WI38 (cell line): Measurements from ENCODE around the gene LKAAEAR1.

Source experiments
- H3K4me3 ChIP-seq: 2 replicates; pipeline ENCODE4 v1.5.1; 2011; ENCODE audit warnings: low read depth, mild to moderate bottlenecking, control low read depth, low read length
- TF ChIP-seq, protein P1 (sequence below): IDR thresholded peaks from 2 replicates; pipeline ENCODE4 v1.5.1; 2012; ENCODE audit warnings: low read depth, mild to moderate bottlenecking, control low read depth, low read length

The LKAAEAR1 gene

DNA sequence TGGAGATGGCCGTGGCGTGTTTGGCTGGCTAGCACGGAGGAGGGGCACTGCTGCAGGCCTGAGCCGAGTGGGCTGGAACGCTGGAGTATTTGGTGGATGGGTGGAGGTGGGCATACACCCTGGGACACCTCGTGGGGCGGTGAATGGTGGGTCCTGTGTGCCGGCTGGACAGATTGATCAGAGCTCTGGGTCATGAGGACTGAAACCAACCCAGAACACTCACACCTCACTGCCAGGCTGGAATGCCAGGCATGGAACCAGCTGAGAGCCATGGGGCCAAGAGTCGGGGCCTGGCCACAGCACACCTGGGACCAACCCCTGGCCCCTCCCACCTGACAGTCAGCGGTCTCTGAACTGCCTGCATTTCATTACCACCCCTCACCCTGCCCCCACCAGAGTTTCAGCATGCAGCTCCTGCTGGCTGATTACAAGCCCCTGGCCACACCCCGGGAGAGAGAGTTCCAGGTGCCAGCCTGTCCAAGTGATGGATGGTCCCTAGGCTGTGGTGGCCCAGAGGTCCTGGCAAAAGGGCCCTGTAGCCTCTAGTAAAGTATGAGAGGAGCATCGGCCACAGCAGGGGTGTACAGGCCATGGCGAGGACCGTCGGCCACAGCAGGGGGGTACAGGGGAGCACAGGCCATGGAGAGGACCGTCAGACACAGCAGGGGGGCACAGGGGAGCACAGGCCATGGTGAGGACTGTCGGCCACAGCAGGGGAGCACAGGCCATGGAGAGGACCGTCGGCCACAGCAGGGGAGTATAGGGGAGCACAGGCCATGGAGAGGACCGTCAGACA lies 19.9 kb upstream of the LKAAEAR1 start:
- TF ChIP-seq, protein P1, sequence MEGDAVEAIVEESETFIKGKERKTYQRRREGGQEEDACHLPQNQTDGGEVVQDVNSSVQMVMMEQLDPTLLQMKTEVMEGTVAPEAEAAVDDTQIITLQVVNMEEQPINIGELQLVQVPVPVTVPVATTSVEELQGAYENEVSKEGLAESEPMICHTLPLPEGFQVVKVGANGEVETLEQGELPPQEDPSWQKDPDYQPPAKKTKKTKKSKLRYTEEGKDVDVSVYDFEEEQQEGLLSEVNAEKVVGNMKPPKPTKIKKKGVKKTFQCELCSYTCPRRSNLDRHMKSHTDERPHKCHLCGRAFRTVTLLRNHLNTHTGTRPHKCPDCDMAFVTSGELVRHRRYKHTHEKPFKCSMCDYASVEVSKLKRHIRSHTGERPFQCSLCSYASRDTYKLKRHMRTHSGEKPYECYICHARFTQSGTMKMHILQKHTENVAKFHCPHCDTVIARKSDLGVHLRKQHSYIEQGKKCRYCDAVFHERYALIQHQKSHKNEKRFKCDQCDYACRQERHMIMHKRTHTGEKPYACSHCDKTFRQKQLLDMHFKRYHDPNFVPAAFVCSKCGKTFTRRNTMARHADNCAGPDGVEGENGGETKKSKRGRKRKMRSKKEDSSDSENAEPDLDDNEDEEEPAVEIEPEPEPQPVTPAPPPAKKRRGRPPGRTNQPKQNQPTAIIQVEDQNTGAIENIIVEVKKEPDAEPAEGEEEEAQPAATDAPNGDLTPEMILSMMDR = no peak
- no peak overlapping the region for H3K4me3 ChIP-seq

GRCh38 chr20:64102647-64103354 lies 18.6 kb upstream of the LKAAEAR1 start:
- no peak overlapping the region for H3K4me3 ChIP-seq
- TF ChIP-seq, protein P1 = no peak

- H3K4me3 ChIP-seq = no peak overlapping the region
- TF ChIP-seq, protein P1 = peak; percentile 53; the same call in 1 of the 2 replicates
Observed at GRCh38 chr20:64101731-64102621, 17.8 kb upstream of the LKAAEAR1 start.

GRCh38 chr20:64100946-64101688 lies 16.9 kb upstream of the LKAAEAR1 start:
- H3K4me3 ChIP-seq = no peak overlapping the region

DNA sequence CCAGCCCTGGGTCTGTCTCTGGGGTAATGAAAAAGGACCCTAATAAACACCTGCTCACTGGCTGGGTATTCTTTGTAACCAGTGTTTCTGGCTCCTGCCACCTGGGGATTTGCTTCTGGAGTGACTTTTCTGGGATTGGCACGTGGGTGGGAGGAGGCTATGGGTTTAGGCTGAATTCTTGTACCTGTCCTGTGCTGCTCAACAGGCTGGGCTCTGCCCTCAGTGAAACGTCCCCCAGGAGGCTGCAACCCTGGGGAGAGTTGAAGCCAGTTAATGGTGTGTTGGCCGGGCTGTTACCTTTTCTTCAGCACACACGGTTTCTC lies 16.3 kb upstream of the LKAAEAR1 start:
- TF ChIP-seq, protein P1 = no peak
- no peak overlapping the region for H3K4me3 ChIP-seq

More at GRCh38 chr20:64100946-64101688, 16.9 kb upstream of the LKAAEAR1 start:
- TF ChIP-seq, protein P1 = no peak

DNA sequence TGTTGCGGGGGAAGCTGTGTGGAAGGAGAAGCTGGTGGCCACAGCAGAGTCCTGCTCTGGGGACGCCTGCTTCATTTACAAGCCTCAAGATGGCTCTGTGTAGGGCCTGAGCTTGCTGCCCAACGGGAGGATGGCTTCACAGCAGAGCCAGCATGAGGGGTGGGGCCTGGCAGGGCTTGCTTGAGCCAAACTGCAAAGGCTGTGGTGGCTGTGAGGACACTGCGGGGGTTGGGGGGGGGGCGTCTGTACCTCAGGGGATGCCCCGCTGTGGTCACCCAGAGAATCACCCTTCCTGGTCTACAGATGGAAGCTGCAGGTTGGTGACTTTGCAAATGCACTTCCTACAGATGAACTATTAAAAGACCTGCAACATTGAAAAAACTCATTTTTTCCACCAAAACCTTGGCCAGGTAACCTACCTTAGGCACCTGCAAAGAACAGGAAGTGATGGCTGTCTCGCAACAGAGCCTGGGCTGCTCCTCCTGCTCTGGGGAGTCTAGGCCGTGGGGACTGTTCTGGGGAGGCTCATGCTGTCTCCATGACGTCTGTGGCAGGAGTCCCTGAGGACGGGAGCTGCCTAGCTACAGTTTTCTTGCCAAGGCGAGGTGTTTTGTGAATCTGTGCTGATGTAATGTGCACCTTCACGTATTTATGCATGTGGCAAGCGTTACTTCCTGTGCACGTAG lies 15.8 kb upstream of the LKAAEAR1 start:
- TF ChIP-seq, protein P1 = no peak
- no peak overlapping the region for H3K4me3 ChIP-seq
